Measurements from ENCODE around the gene TRAF2.

The TRAF2 gene

GRCh38 chr9:136965771-136966484, 79.6 kb downstream of the TRAF2 start:
- Mint-ChIP-seq H3K36me3 (ENCODE audit: low read depth) (no peaks in the 10 kb centered on the region), H3K27me3 (ENCODE audit: low read depth) (peaks cover 6% of the 10 kb centered on the region), H3K9me3 (no peaks in the 10 kb centered on the region), H3K27ac (no peak overlapping the region), H3K4me3 (no peak overlapping the region), H3K4me1 (peaks cover 10% of the 10 kb centered on the region)
- TF ChIP-seq, protein P1, sequence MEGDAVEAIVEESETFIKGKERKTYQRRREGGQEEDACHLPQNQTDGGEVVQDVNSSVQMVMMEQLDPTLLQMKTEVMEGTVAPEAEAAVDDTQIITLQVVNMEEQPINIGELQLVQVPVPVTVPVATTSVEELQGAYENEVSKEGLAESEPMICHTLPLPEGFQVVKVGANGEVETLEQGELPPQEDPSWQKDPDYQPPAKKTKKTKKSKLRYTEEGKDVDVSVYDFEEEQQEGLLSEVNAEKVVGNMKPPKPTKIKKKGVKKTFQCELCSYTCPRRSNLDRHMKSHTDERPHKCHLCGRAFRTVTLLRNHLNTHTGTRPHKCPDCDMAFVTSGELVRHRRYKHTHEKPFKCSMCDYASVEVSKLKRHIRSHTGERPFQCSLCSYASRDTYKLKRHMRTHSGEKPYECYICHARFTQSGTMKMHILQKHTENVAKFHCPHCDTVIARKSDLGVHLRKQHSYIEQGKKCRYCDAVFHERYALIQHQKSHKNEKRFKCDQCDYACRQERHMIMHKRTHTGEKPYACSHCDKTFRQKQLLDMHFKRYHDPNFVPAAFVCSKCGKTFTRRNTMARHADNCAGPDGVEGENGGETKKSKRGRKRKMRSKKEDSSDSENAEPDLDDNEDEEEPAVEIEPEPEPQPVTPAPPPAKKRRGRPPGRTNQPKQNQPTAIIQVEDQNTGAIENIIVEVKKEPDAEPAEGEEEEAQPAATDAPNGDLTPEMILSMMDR (IDR thresholded peaks at IDR 0.05; ENCODE audit: unreplicated experiment in 3 of 3): no peak

GRCh38 chr9:136968333-136969127, 82.2 kb downstream of the TRAF2 start:
- Mint-ChIP-seq H3K4me1 (peaks cover 5% of the 10 kb centered on the region), H3K36me3 (ENCODE audit: low read depth) (no peaks in the 10 kb centered on the region), H3K27me3 (ENCODE audit: low read depth) (peaks cover 6% of the 10 kb centered on the region), H3K4me3 (no peak overlapping the region), H3K27ac (no peak overlapping the region), H3K9me3 (no peaks in the 10 kb centered on the region)
- TF ChIP-seq, protein P1 (IDR thresholded peaks at IDR 0.05; ENCODE audit: unreplicated experiment in 3 of 3): no peak

GRCh38 chr9:136969150-136969549, 82.8 kb downstream of the TRAF2 start:
- peaks cover 6% of the 10 kb centered on the region for H3K27me3 Mint-ChIP-seq (ENCODE audit: low read depth)
- H3K27ac Mint-ChIP-seq: no peak overlapping the region
- no peak overlapping the region for H3K4me3 Mint-ChIP-seq

DNA sequence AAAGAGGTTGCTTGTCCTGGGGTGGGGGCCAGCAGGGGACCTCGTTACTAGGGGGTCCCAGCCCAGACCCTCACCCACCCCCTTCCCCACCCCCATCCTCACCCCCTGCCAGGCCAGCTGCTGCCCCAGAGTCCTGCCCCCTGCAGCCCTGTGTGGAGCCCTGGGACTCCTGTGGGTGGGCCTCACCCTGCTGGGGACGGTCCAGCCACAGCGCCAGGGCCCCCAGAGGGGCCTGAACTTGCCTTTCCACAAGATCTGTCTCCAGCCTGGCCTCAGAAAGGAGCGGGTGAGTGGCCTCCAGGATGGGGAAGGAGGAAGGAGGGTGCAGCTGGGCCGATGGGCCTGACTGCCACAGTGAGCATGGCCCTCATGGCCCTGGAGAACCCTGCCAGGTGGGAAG, 83.5 kb downstream of the TRAF2 start:
- TF ChIP-seq, protein P1 (IDR thresholded peaks at IDR 0.05; ENCODE audit: unreplicated experiment in 3 of 3): no peak
- H3K27ac Mint-ChIP-seq: no peak overlapping the region
- H3K4me1 Mint-ChIP-seq: peaks cover 5% of the 10 kb centered on the region
- peaks cover 6% of the 10 kb centered on the region for H3K27me3 Mint-ChIP-seq (ENCODE audit: low read depth)
- H3K4me3 Mint-ChIP-seq: no peak overlapping the region
- no peaks in the 10 kb centered on the region for H3K36me3 Mint-ChIP-seq (ENCODE audit: low read depth)
- H3K9me3 Mint-ChIP-seq: no peaks in the 10 kb centered on the region

More at GRCh38 chr9:136969150-136969549, 82.8 kb downstream of the TRAF2 start:
- Mint-ChIP-seq H3K9me3 (no peaks in the 10 kb centered on the region), H3K4me1 (peaks cover 5% of the 10 kb centered on the region), H3K36me3 (ENCODE audit: low read depth) (no peaks in the 10 kb centered on the region)
- TF ChIP-seq, protein P1 (IDR thresholded peaks at IDR 0.05; ENCODE audit: unreplicated experiment in 3 of 3): no peak

DNA sequence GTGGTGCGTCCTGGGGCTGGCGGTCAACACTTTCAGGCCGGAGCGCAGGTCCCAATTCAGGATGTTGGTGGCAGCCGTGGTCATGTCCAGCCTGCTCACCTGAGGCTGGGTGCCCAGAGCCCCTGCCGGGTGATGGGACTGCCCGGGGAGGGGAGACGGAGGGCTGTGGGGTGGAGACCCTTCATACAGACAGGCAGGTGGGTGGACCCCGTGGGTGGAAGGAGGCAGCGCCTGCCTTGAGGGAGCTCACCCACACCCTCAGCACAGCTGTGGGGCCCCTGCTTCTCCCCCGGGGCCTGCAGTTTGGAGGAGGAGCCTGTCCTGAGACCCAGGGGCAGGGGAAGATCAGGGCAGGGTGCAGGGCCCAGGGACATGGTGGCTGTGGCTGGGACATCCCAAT, 84.0 kb downstream of the TRAF2 start:
- peaks cover 5% of the 10 kb centered on the region for H3K4me1 Mint-ChIP-seq
- TF ChIP-seq, protein P1 (IDR thresholded peaks at IDR 0.05; ENCODE audit: unreplicated experiment in 3 of 3): no peak
- no peak overlapping the region for H3K27ac Mint-ChIP-seq
- H3K36me3 Mint-ChIP-seq (ENCODE audit: low read depth): no peaks in the 10 kb centered on the region
- no peak overlapping the region for H3K4me3 Mint-ChIP-seq
- H3K9me3 Mint-ChIP-seq: no peaks in the 10 kb centered on the region
- peaks cover 6% of the 10 kb centered on the region for H3K27me3 Mint-ChIP-seq (ENCODE audit: low read depth)
